Pancreas (tissue), 10 donors: Measurements from ENCODE around the gene CDT1. TPM values are rescaled to one million over a fixed set of nuclear protein-coding genes. Genes with fewer than 3 reads are reported as not detected.
"Not testable (repeated sequence)": the region's sequence is repeated elsewhere in the genome, so short reads cannot be mapped to it uniquely, and the experiment has no call there.

Experiments used
- ATAC-seq, 4 donors: fragments of 200-7000 bp; cut with Tn5 transposase; one replicate each; pipeline versions ENCODE4 v1.8.0 to v1.9.1; 2020; ENCODE audit warnings: mild to moderate bottlenecking in 4 of 4, moderate library complexity in 4 of 4
- DNase-seq, 6 donors: peaks; one replicate each; pipeline ENCODE4 v3.0.0-alpha.2; 2020
- FAIRE-seq: peaks from 2 replicates; lab custom pipeline; 2012; peaks lifted over from hg19 to GRCh38; lab: Jason Lieb, UNC
- H3K27ac ChIP-seq, 4 donors: fragments of 200-600 bp; sonication (generic); 1 replicate in 3 of 4; 2 replicates in 1 of 4; pipeline versions ENCODE4 v1.5.0 to v1.8.0; 2020
- H3K27me3 ChIP-seq, 4 donors: fragments of 200-600 bp; one replicate each; pipeline ENCODE4 v1.8.0; 2021
- H3K36me3 ChIP-seq, 3 donors: fragments of 200-600 bp; sonication (generic) in 1 of 3; one replicate each; pipeline versions ENCODE4 v1.5.0 to v1.8.0; 2020 to 2021
- H3K4me1 ChIP-seq, 3 donors: fragments of 200-600 bp; one replicate each; pipeline ENCODE4 v1.8.0; 2021
- H3K4me3 ChIP-seq, 4 donors: fragments of 200-600 bp; sonication (generic) in 2 of 4; one replicate each; pipeline versions ENCODE4 v1.5.0 to v1.8.0; 2020 to 2021
- H3K9me3 ChIP-seq, 4 donors: fragments of 200-600 bp; one replicate each; pipeline ENCODE4 v1.8.0; 2021
- WGBS, 2 donors: extraction: QIAGEN DNeasy Blood & Tissue Kit; methylation state at CpG; one replicate each; pipeline ENCODE4 v1.1.7; 2013; 5-methylcytosine and 5-hydroxymethylcytosine counted together
- intact Hi-C, 3 donors: fragments of 100-400 bp; cut with DNase I; formaldehyde crosslinking; loops; one replicate each; pipeline versions ENCODE4 v1.11.1 to v1.14.2; 2022
- polyA plus RNA-seq, 2 donors: library from polyadenylated mRNA; stranded (reverse); fragments of 200-250 nt; gene quantifications; one replicate each; pipeline ENCODE4 v1.2.3, GENCODE V29; 2013
- total RNA-seq, 6 donors: library from RNA; stranded (reverse); fragmentation: NEBNext Ultra II Directional in 4 of 6; extraction: Animal tissue kit (Norgen Biotek cat#: 25700) in 4 of 6; gene quantifications; one replicate each; pipeline versions ENCODE4 v1.2.1 to v1.2.4, GENCODE V29; 2021 to 2023
- TF ChIP-seq, protein P1 (sequence below), 4 donors: fragments of 200-600 bp; sonication (generic) in 3 of 4; IDR thresholded peaks; one replicate each; pipeline versions ENCODE4 v1.5.0 to v1.8.0; 2021; ENCODE audit warnings: antibody characterized with exemption in 4 of 4
- donor health status: healthy with polysubstance abuse.
- donor health status: DM: no; HTN: no; CAD: no; lungs with moderate emphysema.
- donor health status: DM: no; HTN: no; CAD: no.
- donor health status: control.
- donor health status: control.
- donor health status: Bipolar disorder and iron deficiency.
- donor health status: DM: yes; HTN: yes; CAD: no.
- donor health status: DM: no; HTN: no; CAD: no.
- donor health status: DM: no; HTN: no; CAD: no.
- donor health status: DM: yes; HTN: yes; CAD: no.

CDT1 gene
- total and polyA plus RNA-seq, 8 donors = 0.12 to 1.8 (median 0.78) TPM

DNA sequence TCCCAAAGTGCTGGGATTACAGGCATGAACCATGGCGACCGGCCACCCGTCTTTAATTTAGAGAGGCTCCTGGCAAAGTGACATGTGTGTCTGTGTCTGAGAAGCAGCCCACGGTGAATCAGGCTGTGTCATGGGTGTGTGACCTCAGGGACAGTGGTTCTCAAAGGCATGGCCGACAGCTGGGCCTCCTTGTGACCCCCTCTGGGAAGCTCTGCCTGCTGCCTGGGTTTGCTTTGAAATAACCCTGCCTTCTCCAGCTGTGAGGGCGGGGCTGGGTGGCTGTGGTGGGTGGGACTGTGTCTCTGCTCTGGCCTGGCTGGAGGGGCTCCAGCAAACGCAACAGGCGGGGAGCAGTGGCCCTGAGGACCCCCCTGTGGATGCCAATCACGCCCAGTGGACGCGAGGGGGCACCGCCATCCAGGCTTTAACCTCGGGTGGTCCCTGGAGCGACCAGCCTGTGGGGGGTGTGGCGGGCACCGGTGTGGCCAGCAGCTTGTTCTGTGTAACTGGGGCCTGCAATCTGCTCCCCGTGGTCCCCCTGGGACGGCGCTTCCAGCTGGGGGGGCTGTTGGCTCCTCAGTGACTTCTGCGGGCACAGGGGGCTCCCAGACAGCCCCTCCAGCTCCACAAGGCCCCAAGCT is 16.9 kb downstream of the CDT1 start:
- intact Hi-C loops = no loop called here
- no peaks in the 10 kb centered on the region for H3K4me1 ChIP-seq
- no peaks in the 10 kb centered on the region for H3K36me3 ChIP-seq
- ATAC-seq (no peak), FAIRE-seq (no peak), DNase-seq (peak in 1 of 6 donors; percentile 67)
- H3K9me3 ChIP-seq = no peaks in the 10 kb centered on the region
- WGBS, 2 donors = 87 to 88% methylated on average over 17 to 20 of the region's 20 CpGs
- H3K4me3 ChIP-seq = no peak overlapping the region
- no peaks in the 10 kb centered on the region for H3K27me3 ChIP-seq
- TF ChIP-seq, protein P1, sequence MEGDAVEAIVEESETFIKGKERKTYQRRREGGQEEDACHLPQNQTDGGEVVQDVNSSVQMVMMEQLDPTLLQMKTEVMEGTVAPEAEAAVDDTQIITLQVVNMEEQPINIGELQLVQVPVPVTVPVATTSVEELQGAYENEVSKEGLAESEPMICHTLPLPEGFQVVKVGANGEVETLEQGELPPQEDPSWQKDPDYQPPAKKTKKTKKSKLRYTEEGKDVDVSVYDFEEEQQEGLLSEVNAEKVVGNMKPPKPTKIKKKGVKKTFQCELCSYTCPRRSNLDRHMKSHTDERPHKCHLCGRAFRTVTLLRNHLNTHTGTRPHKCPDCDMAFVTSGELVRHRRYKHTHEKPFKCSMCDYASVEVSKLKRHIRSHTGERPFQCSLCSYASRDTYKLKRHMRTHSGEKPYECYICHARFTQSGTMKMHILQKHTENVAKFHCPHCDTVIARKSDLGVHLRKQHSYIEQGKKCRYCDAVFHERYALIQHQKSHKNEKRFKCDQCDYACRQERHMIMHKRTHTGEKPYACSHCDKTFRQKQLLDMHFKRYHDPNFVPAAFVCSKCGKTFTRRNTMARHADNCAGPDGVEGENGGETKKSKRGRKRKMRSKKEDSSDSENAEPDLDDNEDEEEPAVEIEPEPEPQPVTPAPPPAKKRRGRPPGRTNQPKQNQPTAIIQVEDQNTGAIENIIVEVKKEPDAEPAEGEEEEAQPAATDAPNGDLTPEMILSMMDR (IDR thresholded peaks at IDR 0.05) = no peak
- H3K27ac ChIP-seq = no peak overlapping the region

DNA sequence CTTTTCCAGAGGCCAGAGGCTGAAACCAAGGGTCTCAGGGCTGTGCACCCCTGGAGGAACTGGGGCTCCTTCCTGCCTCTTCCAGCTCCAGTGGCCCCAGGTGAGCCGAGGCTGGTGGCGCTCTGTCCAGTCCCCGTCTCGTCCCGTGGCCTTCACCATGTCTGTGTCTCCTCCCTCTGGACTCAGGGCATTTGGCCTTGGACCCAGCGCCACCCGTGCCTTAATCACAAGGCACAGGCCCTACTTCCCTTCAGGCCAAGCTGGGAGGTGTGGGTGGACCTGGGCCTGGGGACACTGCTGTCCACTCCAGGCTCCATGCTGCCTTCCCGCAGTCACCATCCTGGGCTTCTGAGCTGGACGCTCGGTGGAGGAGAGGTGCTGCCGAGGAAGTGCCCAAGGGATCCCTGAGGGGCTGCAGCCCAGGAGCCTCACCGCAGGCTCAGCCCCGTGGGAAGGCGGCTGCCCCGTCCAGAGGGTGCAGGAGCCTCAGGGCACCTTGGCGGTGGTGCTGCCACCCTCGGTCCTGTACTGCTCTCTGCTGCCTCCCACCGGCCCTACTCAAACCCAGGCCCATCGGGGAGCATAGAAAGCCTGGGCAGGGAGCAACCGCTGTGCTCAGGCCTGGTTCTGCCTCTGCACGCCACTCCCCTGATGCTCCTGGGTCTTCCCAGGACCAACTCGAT is 17.7 kb downstream of the CDT1 start:
- ATAC-seq (peak in 1 of 4 donors; percentile 17), FAIRE-seq (no peak), DNase-seq (peak in 1 of 6 donors; percentile 69)
- no peaks in the 10 kb centered on the region for H3K36me3 ChIP-seq
- intact Hi-C loops = no loop called here
- H3K9me3 ChIP-seq = no peaks in the 10 kb centered on the region
- TF ChIP-seq, protein P1 (IDR thresholded peaks at IDR 0.05) = no peak
- H3K4me1 ChIP-seq = no peaks in the 10 kb centered on the region
- 83 to 85% methylated on average over 22 of the region's 22 CpGs for WGBS, 2 donors
- no peak overlapping the region for H3K27ac ChIP-seq
- H3K27me3 ChIP-seq = no peaks in the 10 kb centered on the region
- no peak overlapping the region for H3K4me3 ChIP-seq

DNA sequence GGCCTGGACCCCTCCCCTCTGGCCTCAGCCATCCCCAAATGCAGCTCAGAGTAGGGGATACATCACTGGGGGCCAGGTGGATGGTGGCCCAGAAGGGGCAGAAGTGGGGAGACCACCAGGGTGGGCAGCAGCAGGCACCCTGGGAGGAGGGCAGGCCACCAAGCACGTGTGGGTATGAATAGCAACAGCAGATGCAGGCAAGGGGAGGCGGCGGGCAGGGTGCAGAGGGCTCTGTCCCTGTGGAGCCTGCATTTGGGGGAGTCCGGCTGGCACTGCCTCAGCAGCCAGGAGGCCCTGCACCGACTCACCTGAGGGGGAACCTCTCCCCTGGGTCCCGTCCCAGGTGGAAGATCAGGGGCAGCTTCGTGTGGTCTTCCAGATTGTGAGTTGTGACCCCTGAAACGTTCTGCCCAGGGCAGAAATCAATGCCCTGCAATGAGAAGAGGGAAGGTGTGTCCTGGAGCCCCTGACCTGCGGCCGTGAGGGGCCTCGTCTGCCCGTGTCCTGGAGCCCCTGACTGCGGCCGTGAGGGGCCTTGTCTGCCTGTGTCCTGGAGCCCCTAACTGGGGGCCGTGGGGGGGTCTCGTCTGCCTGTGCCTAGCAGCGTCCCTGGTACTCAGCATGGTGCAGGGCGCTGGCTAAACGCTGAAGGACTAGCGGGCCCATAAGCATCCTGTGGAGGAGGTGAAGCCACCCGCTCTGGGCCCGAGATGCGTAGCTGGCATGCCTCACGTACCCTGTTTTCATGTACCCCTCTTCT is 18.9 kb downstream of the CDT1 start:
- H3K27ac ChIP-seq = no peak overlapping the region
- DNase-seq (peak in 1 of 6 donors; percentile 67), FAIRE-seq (no peak), ATAC-seq (no peak)
- H3K4me3 ChIP-seq = no peak overlapping the region
- no peaks in the 10 kb centered on the region for H3K9me3 ChIP-seq
- no peaks in the 10 kb centered on the region for H3K4me1 ChIP-seq
- H3K27me3 ChIP-seq = no peaks in the 10 kb centered on the region
- 89 to 91% methylated on average over 23 to 24 of the region's 24 CpGs for WGBS, 2 donors
- H3K36me3 ChIP-seq = no peaks in the 10 kb centered on the region
- intact Hi-C loops = no loop called here
- TF ChIP-seq, protein P1 (IDR thresholded peaks at IDR 0.05) = no peak

DNA sequence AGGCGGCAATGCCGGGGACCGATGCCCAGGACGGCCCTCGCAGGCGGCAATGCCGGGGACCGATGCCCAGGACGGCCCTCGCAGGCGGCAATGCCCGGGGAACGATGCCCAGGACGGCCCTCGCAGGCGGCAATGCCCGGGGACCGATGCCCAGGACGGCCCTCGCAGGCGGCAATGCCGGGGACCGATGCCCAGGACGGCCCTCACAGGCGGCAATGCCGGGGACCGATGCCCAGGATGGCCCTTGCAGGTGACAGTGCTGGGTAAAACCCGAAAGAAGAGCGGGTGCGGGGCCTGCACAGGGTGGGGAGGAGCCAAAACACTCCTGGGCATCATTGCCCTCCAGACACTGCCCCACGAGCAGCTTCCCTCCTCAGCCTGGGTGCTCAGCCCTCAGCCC is 20.1 kb downstream of the CDT1 start:
- FAIRE-seq, H3K27me3 ChIP-seq, H3K9me3 ChIP-seq, H3K27ac ChIP-seq, ATAC-seq, H3K4me1 ChIP-seq, H3K4me3 ChIP-seq, H3K36me3 ChIP-seq, intact Hi-C loops: not testable (repeated sequence)
- peak in 1 of 6 donors; percentile 47 for DNase-seq
- 95 to 96% methylated on average over 28 to 29 of the region's 31 CpGs for WGBS, 2 donors

DNA sequence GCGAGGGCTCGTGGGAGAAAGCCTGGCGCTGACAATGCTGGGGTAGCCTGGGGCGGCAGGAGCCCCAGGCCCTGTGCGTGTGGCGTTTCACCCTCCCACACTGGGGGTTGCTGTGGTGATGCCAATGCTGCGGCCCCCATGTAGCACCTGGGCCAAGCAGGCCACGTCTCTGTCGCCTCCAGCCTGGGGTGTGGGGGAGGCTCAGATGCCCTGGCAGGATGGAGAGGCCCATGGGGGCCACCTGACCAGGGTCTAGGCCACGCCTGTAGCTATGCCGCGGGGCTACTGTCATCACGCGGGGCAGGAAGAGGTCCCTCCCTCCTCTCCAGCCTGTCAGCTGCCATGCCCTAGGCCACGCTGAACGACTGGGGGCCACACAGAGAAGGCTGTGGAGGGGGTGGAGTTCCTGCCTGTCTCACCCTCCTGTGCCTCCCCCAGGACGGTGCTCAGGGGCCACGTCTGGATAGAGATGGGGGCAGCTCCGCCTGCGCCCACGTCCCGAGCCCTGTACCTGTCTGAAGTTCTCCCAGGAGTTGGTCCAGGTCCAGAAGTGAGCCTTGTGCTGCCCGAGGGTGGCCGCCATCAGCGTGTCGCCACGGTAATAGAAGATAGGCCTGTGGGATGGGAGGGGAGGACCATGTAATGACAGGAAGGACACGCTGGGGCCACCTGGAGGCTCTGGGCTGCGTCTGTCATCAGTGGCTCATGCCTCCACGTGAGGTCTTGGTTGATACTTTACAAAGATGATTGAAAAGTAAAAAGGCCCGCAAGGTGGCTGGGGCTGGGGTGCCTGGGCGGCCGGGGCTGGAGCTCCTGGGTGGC is 20.9 kb downstream of the CDT1 start:
- WGBS, 2 donors = 87 to 91% methylated on average over 33 of the region's 33 CpGs
- Histone ChIP-seq H3K4me3 (no peak overlapping the region), H3K27me3 (no peaks in the 10 kb centered on the region), H3K27ac (no peak overlapping the region), H3K4me1 (no peaks in the 10 kb centered on the region), H3K36me3 (no peaks in the 10 kb centered on the region), H3K9me3 (no peaks in the 10 kb centered on the region)
- TF ChIP-seq, protein P1 (IDR thresholded peaks at IDR 0.05) = no peak
- FAIRE-seq = no peak
- peak in 1 of 6 donors; percentile 64 for DNase-seq
- intact Hi-C loops = no loop called here
- no peak for ATAC-seq
